Measurements from ENCODE around the gene PLXNA4.

DNA sequence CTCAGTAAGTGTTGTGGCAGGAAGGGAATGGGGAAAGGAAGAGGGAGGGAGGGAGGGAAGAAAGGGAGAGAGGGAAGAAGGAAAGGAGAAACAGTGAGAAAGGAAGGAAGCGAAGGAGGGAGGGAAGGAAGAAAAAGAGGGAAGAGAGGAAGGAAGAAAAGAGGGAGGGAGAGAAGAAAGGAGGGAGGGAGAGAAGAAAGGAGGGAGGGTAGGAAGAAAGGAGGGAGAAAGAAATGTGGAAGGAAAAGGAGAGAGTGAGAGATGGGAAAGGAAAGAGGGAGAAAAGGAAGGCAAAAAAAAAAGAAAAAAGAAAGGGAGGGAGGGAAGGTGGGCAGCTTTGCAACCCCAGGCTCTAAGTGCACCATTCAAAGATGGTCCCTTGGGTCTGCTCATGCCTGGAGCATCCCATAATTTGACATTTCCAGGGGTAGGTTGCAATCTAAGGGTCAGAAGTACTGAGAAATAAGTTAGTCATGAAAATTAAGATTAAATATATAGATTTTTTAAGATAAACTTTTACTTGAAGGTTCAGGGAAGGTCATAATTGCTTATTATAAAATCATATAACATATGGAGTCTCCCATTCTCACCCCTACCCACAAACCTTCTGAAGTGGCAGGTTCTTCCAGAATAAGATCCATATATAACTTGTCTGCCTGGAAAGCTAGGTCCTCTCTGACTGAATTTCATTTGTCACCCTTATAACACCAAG lies 249.2 kb downstream of the PLXNA4 start:
- TF ChIP-seq FOXA1 (IDR thresholded peaks at IDR 0.05) (no peak), HNF4A (conservative IDR thresholded peaks at IDR 0.05) (no peak), YY1 (IDR thresholded peaks at IDR 0.05) (no peak), JUND (IDR thresholded peaks at IDR 0.05) (no peak), TAF1 (conservative IDR thresholded peaks at IDR 0.05) (no peak), RAD21 (IDR thresholded peaks at IDR 0.05) (no peak), GABPA (IDR thresholded peaks at IDR 0.05 in 1 of 2, conservative IDR thresholded peaks at IDR 0.05 in 1 of 2) (no peak)
- TF ChIP-seq, protein P1, sequence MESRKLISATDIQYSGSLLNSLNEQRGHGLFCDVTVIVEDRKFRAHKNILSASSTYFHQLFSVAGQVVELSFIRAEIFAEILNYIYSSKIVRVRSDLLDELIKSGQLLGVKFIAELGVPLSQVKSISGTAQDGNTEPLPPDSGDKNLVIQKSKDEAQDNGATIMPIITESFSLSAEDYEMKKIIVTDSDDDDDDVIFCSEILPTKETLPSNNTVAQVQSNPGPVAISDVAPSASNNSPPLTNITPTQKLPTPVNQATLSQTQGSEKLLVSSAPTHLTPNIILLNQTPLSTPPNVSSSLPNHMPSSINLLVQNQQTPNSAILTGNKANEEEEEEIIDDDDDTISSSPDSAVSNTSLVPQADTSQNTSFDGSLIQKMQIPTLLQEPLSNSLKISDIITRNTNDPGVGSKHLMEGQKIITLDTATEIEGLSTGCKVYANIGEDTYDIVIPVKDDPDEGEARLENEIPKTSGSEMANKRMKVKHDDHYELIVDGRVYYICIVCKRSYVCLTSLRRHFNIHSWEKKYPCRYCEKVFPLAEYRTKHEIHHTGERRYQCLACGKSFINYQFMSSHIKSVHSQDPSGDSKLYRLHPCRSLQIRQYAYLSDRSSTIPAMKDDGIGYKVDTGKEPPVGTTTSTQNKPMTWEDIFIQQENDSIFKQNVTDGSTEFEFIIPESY (IDR thresholded peaks at IDR 0.05) = no peak
- TF ChIP-seq, protein P2, sequence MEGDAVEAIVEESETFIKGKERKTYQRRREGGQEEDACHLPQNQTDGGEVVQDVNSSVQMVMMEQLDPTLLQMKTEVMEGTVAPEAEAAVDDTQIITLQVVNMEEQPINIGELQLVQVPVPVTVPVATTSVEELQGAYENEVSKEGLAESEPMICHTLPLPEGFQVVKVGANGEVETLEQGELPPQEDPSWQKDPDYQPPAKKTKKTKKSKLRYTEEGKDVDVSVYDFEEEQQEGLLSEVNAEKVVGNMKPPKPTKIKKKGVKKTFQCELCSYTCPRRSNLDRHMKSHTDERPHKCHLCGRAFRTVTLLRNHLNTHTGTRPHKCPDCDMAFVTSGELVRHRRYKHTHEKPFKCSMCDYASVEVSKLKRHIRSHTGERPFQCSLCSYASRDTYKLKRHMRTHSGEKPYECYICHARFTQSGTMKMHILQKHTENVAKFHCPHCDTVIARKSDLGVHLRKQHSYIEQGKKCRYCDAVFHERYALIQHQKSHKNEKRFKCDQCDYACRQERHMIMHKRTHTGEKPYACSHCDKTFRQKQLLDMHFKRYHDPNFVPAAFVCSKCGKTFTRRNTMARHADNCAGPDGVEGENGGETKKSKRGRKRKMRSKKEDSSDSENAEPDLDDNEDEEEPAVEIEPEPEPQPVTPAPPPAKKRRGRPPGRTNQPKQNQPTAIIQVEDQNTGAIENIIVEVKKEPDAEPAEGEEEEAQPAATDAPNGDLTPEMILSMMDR (IDR thresholded peaks at IDR 0.05; ENCODE audit: low read depth, low read length, missing input control) = no peak
- TF ChIP-seq, protein P3, sequence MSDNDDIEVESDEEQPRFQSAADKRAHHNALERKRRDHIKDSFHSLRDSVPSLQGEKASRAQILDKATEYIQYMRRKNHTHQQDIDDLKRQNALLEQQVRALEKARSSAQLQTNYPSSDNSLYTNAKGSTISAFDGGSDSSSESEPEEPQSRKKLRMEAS (IDR thresholded peaks at IDR 0.05) = no peak
